Right atrium auricular region (tissue), 2 donors: ENCODE results near the gene DNAH12. TPM values are rescaled to one million over a fixed set of nuclear protein-coding genes. Genes with fewer than 3 reads are reported as not detected.

Experiments used
- DNase-seq: peaks from one replicate; pipeline ENCODE4 v3.0.0-alpha.2; 2019; ENCODE audit warnings: low spot score
- H3K27ac ChIP-seq, 2 donors: fragments of 200-600 bp; sonication (generic); 1 replicate in 1 of 2; 2 replicates in 1 of 2; pipeline ENCODE4 v1.5.1; 2016 to 2019
- H3K27me3 ChIP-seq, 2 donors: fragments of 200-600 bp; sonication (generic); one replicate each; pipeline versions ENCODE4 v1.5.1 to v1.6.0; 2017 to 2019
- H3K36me3 ChIP-seq: fragments of 200-600 bp; sonication (generic); one replicate; pipeline ENCODE4 v1.5.1; 2016
- H3K4me1 ChIP-seq, 2 donors: fragments of 200-600 bp; sonication (generic); one replicate each; pipeline versions ENCODE4 v1.5.1 to v1.6.0; 2017 to 2019
- H3K4me3 ChIP-seq, 2 donors: fragments of 200-600 bp; sonication (generic); 1 replicate in 1 of 2; 2 replicates in 1 of 2; pipeline ENCODE4 v1.5.1; 2017 to 2019; ENCODE audit warnings: mild to moderate bottlenecking in 1 of 2, moderate library complexity in 1 of 2
- H3K9me3 ChIP-seq, 2 donors: fragments of 200-600 bp; sonication (generic); one replicate each; pipeline ENCODE4 v1.5.1; 2019
- total RNA-seq, 2 donors: library from RNA; depleted of rRNA; stranded (reverse); fragments of >200 nt; gene quantifications; one replicate each; pipeline ENCODE4 v1.1.0, GENCODE V29; 2016
- TF ChIP-seq, protein P1 (sequence below), 2 donors: fragments of 200-600 bp; sonication (generic); IDR thresholded peaks; one replicate each; pipeline ENCODE4 v1.5.1; 2019; ENCODE audit warnings: antibody characterized with exemption in 2 of 2

Gene DNAH12
- total RNA-seq, 2 donors from 2014 or later = 0.08 TPM; not detected in 1

DNA sequence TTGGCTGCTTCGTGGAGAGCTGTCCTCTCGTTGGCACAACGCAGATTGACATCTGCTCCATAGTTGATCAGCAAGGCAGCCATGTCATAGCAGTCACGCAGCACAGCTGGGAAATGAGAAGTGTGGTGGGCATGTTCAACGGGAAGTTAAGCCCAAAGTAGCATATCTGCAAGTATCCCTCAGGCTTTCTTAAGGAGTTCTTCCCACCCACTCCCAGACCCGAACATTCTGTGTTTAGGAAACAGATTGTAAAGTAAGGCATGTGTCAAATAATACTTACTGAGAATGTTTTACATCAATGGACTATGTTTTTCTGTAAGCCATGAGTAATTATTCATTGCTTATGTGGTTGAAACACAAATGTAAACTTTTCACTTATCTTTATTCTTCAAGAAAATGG is 260.8 kb downstream of the DNAH12 start:
- H3K27ac ChIP-seq = no peak overlapping the region
- H3K4me1 ChIP-seq = no peaks in the 10 kb centered on the region
- TF ChIP-seq, protein P1, sequence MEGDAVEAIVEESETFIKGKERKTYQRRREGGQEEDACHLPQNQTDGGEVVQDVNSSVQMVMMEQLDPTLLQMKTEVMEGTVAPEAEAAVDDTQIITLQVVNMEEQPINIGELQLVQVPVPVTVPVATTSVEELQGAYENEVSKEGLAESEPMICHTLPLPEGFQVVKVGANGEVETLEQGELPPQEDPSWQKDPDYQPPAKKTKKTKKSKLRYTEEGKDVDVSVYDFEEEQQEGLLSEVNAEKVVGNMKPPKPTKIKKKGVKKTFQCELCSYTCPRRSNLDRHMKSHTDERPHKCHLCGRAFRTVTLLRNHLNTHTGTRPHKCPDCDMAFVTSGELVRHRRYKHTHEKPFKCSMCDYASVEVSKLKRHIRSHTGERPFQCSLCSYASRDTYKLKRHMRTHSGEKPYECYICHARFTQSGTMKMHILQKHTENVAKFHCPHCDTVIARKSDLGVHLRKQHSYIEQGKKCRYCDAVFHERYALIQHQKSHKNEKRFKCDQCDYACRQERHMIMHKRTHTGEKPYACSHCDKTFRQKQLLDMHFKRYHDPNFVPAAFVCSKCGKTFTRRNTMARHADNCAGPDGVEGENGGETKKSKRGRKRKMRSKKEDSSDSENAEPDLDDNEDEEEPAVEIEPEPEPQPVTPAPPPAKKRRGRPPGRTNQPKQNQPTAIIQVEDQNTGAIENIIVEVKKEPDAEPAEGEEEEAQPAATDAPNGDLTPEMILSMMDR (IDR thresholded peaks at IDR 0.05) = no peak
- no peaks in the 10 kb centered on the region for H3K36me3 ChIP-seq
- H3K4me3 ChIP-seq = no peak overlapping the region
- no peaks in the 10 kb centered on the region for H3K27me3 ChIP-seq
- no peak for DNase-seq
- H3K9me3 ChIP-seq = no peaks in the 10 kb centered on the region

DNA sequence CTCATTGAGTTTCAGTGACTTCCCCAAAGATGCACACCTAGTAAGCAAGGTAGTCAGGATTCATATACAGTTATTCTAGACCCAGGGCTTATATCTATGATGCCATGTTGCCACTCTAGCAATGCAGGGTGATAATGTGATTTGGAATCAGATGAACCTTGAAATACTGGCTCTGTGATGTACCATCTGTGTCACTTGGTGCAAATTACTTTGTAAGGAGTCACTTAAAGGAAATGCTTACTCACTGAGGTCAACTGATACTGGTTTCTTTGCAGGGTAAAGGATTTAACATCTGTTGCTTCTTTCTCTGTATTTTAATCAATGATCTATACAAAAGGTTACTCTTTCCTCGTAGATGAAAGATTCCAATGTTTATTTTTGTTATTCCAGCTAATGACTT is 262.4 kb downstream of the DNAH12 start:
- H3K36me3 ChIP-seq = no peaks in the 10 kb centered on the region
- no peak overlapping the region for H3K27ac ChIP-seq
- H3K4me1 ChIP-seq = no peaks in the 10 kb centered on the region
- no peaks in the 10 kb centered on the region for H3K27me3 ChIP-seq
- no peak overlapping the region for H3K4me3 ChIP-seq
- TF ChIP-seq, protein P1 (IDR thresholded peaks at IDR 0.05) = no peak
- no peaks in the 10 kb centered on the region for H3K9me3 ChIP-seq
- DNase-seq = no peak

DNA sequence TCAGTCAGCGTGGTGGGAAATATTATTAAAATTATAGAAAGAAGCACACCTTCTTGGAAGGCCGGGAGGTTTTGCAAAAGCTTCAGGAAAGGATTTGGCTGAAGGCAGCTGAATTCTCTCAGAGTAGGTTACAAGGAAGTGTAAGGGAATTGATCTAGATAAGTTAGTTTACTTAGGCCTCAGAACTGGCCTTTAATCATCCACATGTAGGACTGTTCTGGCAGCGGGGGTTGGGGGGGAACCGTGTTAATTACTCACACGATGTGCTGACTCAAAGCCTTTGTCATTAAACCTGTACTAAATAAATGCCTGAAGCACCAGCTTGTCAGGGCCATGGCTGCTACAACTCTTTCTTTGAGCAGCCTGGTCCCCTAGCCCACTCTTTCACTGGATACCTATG is 264.5 kb downstream of the DNAH12 start:
- no peaks in the 10 kb centered on the region for H3K27me3 ChIP-seq
- no peak for DNase-seq
- TF ChIP-seq, protein P1 (IDR thresholded peaks at IDR 0.05) = no peak
- H3K4me3 ChIP-seq = no peak overlapping the region
- no peaks in the 10 kb centered on the region for H3K36me3 ChIP-seq
- no peak overlapping the region for H3K27ac ChIP-seq
- H3K9me3 ChIP-seq = no peaks in the 10 kb centered on the region
- no peaks in the 10 kb centered on the region for H3K4me1 ChIP-seq

DNA sequence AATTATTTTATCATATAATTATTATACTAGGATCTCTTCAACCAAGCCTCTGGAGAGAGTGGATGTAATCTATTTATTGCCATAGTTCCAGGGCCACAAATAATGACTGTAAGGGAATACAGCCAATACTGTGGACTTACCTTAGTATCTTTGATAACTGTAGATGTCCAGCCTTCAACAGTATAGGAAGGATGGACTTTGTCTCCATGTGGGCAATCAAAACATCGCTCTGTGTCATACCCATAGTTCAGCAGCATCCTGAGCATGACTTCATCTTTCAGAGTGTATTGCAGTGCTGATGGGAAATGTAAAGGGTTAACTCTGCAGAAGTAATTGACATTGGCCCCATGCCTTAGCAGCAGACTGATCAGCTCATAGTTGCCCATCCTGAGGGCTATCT is 265.9 kb downstream of the DNAH12 start:
- H3K27ac ChIP-seq = no peak overlapping the region
- H3K4me3 ChIP-seq = no peak overlapping the region
- TF ChIP-seq, protein P1 (IDR thresholded peaks at IDR 0.05) = no peak
- H3K9me3 ChIP-seq = no peaks in the 10 kb centered on the region
- H3K27me3 ChIP-seq = no peaks in the 10 kb centered on the region
- H3K36me3 ChIP-seq = no peaks in the 10 kb centered on the region
- no peak for DNase-seq
- no peaks in the 10 kb centered on the region for H3K4me1 ChIP-seq

DNA sequence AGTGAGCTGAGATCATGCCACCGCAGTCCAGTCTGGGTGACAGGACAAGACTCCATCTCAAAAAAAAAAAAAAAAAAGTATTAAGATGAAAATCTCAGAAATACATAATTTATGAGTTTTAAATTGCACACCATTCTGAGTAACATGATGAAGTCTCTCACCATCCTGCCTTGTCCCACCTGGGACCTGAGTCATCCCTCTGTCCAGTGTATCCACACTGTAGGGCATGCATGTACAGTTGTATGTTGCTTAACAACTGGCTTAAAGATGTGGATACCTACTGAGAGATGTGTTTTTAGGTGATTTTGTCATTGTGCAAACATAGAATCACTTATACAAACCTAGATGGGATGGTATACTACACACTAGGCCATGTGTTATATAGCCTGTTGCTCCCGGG is 268.8 kb downstream of the DNAH12 start:
- Histone ChIP-seq H3K27me3 (no peaks in the 10 kb centered on the region), H3K36me3 (peaks cover 15% of the 10 kb centered on the region), H3K27ac (no peak overlapping the region), H3K4me3 (no peak overlapping the region), H3K9me3 (no peaks in the 10 kb centered on the region), H3K4me1 (no peaks in the 10 kb centered on the region)
- no peak for DNase-seq
- TF ChIP-seq, protein P1 (IDR thresholded peaks at IDR 0.05) = no peak

DNA sequence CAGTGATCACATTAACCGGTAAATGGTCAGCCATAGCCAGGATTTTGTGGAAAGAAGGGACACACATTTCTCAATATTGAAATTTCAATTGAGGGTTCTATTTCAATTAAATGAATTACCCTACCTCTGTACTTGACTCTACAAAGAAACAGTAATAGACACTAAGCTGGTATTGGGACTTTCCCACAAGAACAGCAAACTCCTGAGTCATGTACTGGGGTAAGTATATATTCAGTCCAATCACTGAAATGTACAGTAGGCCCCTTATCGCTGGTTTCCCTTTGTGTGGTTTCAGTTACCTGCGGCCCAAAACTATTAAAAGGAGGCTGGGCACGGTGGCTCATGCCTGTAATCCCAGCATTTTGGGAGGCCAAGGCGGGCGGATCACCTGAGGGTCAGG is 269.3 kb downstream of the DNAH12 start:
- TF ChIP-seq, protein P1 (IDR thresholded peaks at IDR 0.05) = no peak
- DNase-seq = no peak
- Histone ChIP-seq H3K27ac (no peak overlapping the region), H3K4me1 (no peaks in the 10 kb centered on the region), H3K36me3 (peaks cover 21% of the 10 kb centered on the region), H3K4me3 (no peak overlapping the region), H3K9me3 (no peaks in the 10 kb centered on the region), H3K27me3 (no peaks in the 10 kb centered on the region)
